ENCODE results near the gene RNF222.

DNA sequence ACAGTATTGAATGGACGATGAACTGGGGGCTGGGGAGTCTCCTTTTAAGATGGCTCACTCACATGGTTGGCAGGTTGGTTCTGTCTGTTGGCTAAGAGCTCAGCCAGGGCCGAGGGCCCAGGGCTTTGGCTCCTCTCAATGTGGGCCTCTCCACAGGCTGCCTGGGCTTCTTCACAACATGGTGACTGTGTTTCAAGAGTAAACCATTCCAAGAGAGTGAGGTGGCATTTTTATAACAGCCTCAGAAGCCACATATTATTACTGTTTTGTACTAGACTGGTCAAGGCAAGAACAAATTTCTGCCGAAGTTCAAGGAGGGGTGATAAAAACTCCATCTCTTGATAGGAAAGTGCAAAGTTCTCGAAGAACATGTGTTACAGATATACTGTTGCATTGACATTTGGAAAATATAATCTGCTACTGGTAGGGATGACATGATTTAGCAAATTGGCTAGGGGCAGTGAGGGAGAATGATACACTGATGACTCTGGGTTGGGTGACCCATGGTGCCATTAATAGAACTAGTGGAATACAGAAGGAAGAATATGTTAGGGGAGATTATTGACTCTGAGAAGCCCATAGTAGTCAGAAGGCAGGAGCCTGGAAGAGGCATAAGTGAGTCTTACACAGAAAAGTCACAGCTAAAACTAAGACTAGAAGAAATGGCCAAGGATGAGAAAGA, 34.8 kb downstream of the RNF222 start:
- TF ChIP-seq, protein P1, sequence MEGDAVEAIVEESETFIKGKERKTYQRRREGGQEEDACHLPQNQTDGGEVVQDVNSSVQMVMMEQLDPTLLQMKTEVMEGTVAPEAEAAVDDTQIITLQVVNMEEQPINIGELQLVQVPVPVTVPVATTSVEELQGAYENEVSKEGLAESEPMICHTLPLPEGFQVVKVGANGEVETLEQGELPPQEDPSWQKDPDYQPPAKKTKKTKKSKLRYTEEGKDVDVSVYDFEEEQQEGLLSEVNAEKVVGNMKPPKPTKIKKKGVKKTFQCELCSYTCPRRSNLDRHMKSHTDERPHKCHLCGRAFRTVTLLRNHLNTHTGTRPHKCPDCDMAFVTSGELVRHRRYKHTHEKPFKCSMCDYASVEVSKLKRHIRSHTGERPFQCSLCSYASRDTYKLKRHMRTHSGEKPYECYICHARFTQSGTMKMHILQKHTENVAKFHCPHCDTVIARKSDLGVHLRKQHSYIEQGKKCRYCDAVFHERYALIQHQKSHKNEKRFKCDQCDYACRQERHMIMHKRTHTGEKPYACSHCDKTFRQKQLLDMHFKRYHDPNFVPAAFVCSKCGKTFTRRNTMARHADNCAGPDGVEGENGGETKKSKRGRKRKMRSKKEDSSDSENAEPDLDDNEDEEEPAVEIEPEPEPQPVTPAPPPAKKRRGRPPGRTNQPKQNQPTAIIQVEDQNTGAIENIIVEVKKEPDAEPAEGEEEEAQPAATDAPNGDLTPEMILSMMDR (IDR thresholded peaks at IDR 0.05) = no peak
- no peak for TF ChIP-seq POLR2A (IDR thresholded peaks at IDR 0.05)

All from esophagus squamous epithelium (tissue), 4 donors.